Esophagus squamous epithelium (tissue), 5 donors: ENCODE data around the gene STAT6. TPM values are rescaled to one million over a fixed set of nuclear protein-coding genes. Genes with fewer than 3 reads are reported as not detected.

ENCODE experiments used
- DNase-seq: peaks from one replicate; lab custom pipeline; 2025; lab: John Stamatoyannopoulos, UW
- H3K27ac ChIP-seq, 4 donors: fragments of 200-600 bp; sonication (generic); one replicate each; pipeline ENCODE4 v1.5.1; 2016 to 2019; ENCODE audit warnings: mild to moderate bottlenecking in 1 of 4
- H3K27me3 ChIP-seq, 4 donors: fragments of 200-600 bp; sonication (generic); 1 replicate in 3 of 4; 2 replicates in 1 of 4; pipeline versions ENCODE4 v1.5.1 to v1.6.0; 2017 to 2021; ENCODE audit warnings: antibody characterized with exemption in 1 of 4
- H3K36me3 ChIP-seq, 3 donors: fragments of 200-600 bp; sonication (generic); one replicate each; pipeline ENCODE4 v1.5.1; 2016 to 2019
- H3K4me1 ChIP-seq, 3 donors: fragments of 200-600 bp; sonication (generic); one replicate each; pipeline ENCODE4 v1.5.1; 2017 to 2019
- H3K4me3 ChIP-seq, 4 donors: fragments of 200-600 bp; sonication (generic); 1 replicate in 3 of 4; 2 replicates in 1 of 4; pipeline ENCODE4 v1.5.1; 2016 to 2019; ENCODE audit warnings: mild to moderate bottlenecking in 2 of 4, moderate library complexity in 1 of 4
- H3K9me3 ChIP-seq, 3 donors: fragments of 200-600 bp; sonication (generic); one replicate each; pipeline ENCODE4 v1.5.1; 2016 to 2019
- CTCF ChIP-seq, 6 experiments: fragments of 450-650 bp in 4 of 6; fragments of 200-600 bp in 2 of 6; sonication (generic) in 2 of 6; IDR thresholded peaks; one replicate each; pipeline ENCODE4 v1.5.1; 2016 to 2019; ENCODE audit warnings: antibody characterized with exemption in 6 of 6, mild to moderate bottlenecking in 4 of 6, moderate library complexity in 4 of 6
- POLR2A ChIP-seq, 4 donors: fragments of 450-650 bp; IDR thresholded peaks; one replicate each; pipeline ENCODE4 v1.6.1; 2017; ENCODE audit warnings: antibody characterized with exemption in 4 of 4, mild to moderate bottlenecking in 4 of 4, moderate library complexity in 3 of 4
- WGBS, 2 donors: methylation state at CpG; one replicate each; pipeline ENCODE4 v1.1.5; 2018; 5-methylcytosine and 5-hydroxymethylcytosine counted together
- intact Hi-C: fragments of 100-400 bp; cut with DNase I; formaldehyde crosslinking; loops from one replicate; pipeline ENCODE4 v1.15.0; 2022
- total RNA-seq, 4 donors: library from RNA; depleted of rRNA; stranded (reverse); fragments of >200 nt; gene quantifications; one replicate each; pipeline ENCODE4 v1.1.0, GENCODE V29; 2016
- donor health status: DM: yes; HTN: yes; CAD: no.

The STAT6 gene
- total RNA-seq, 4 donors from 2014 or later = 72.7 to 138 (median 102) TPM

DNA sequence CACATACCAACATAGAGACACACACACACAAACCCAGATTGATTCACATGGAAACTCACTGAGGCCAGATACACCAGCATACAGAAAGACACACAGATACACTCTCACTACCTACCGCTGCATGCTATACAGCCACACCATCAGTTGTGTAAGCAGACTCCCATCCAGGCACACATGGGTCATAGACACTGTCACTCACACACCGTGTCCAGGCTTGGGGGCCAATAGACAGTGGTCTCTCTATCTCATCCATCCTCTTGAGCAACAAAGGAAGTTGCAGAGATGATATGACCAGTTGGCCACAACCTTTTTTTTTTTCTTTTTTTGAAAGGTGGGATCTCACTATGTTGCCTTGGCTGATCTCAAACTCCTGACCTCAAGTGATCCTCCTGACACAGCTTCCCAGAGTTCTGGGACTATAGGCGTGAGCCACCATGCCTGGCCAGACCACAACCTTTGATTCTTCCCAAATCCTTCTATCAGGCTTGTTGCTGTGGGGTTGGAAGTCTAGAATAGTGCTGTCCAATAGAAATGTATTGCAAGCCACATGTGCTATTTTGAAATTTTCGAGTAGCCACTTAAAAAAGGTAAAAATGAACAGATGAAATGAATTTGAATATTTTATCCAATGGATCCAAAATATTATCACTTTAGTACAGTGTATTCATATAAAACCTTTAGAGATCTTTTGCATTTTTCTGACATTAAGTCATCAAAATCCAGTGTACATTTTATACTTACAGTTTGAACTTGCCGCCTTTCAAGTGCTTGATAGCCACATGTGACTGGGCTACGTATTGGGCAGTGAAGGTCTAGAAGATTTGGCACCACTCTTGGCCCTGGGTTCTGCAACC lies 28.9 kb upstream of the STAT6 start:
- Histone ChIP-seq H3K4me1 (peaks cover 8 to 62% (median 18%) of the 10 kb centered on the region in 3 donors), H3K36me3 (peaks cover 23 to 89% (median 41%) of the 10 kb centered on the region in 3 donors), H3K27me3 (no peaks in the 10 kb centered on the region), H3K27ac (peak overlapping the region in 2 of 4 donors; percentile 97 to 98), H3K9me3 (no peaks in the 10 kb centered on the region), H3K4me3 (no peak overlapping the region)
- intact Hi-C loops = no loop called here
- WGBS, 2 donors = 81% methylated on average over 5 to 6 of the region's 6 CpGs
- no peak for DNase-seq
- TF ChIP-seq POLR2A (IDR thresholded peaks at IDR 0.05) (no peak), CTCF (IDR thresholded peaks at IDR 0.05) (no peak)

- Histone ChIP-seq H3K27ac (peak overlapping the region in 3 of 4 donors; percentile 55 to 98 (median 97)), H3K4me3 (no peak overlapping the region), H3K9me3 (no peaks in the 10 kb centered on the region), H3K4me1 (peaks cover 13 to 71% (median 29%) of the 10 kb centered on the region in 3 donors), H3K27me3 (no peaks in the 10 kb centered on the region), H3K36me3 (peaks cover 16 to 84% (median 38%) of the 10 kb centered on the region in 3 donors)
- DNase-seq = no peak
- 71 to 84% methylated on average over 9 to 12 of the region's 13 CpGs for WGBS, 2 donors
- TF ChIP-seq POLR2A (IDR thresholded peaks at IDR 0.05) (no peak), CTCF (IDR thresholded peaks at IDR 0.05) (no peak)
- intact Hi-C loops = no loop called here
Observed at GRCh38 chr12:57138526-57139272, 27.5 kb upstream of the STAT6 start.

- H3K4me1 ChIP-seq = peaks cover 35 to 87% (median 55%) of the 10 kb centered on the region in 3 donors
- WGBS, 2 donors = 53 to 66% methylated on average over 5 to 6 of the region's 18 CpGs
- H3K4me3 ChIP-seq = peak overlapping the region in 2 of 4 donors; percentile 15 to 52
Observed at GRCh38 chr12:57135527-57136326, 24.6 kb upstream of the STAT6 start.

GRCh38 chr12:57134949-57135348 lies 23.8 kb upstream of the STAT6 start:
- intact Hi-C loops = no loop called here
- H3K9me3 ChIP-seq = no peaks in the 10 kb centered on the region
- H3K27ac ChIP-seq = peak overlapping the region; percentile 63 to 100 (median 98)
- DNase-seq = no peak
- WGBS, 2 donors = 88 to 90% methylated on average over 3 to 9 of the region's 9 CpGs
- no peaks in the 10 kb centered on the region for H3K27me3 ChIP-seq
- TF ChIP-seq CTCF (IDR thresholded peaks at IDR 0.05) = no peak
- no peak for TF ChIP-seq POLR2A (IDR thresholded peaks at IDR 0.05)
- H3K4me1 ChIP-seq = peaks cover 43 to 95% (median 63%) of the 10 kb centered on the region in 3 donors
- peaks cover 0 to 46% (median 4%) of the 10 kb centered on the region in 3 donors for H3K36me3 ChIP-seq
- H3K4me3 ChIP-seq = no peak overlapping the region

More at GRCh38 chr12:57135527-57136326, 24.6 kb upstream of the STAT6 start:
- no peaks in the 10 kb centered on the region for H3K9me3 ChIP-seq
- DNase-seq = no peak
- peak overlapping the region; percentile 63 to 100 (median 98) for H3K27ac ChIP-seq
- H3K36me3 ChIP-seq = peaks cover 0 to 54% (median 8%) of the 10 kb centered on the region in 3 donors
- no peaks in the 10 kb centered on the region for H3K27me3 ChIP-seq
- intact Hi-C loops = no loop called here
- no peak for TF ChIP-seq CTCF (IDR thresholded peaks at IDR 0.05)
